K562 (cell line): ENCODE data around the gene HIVEP2. TPM values are rescaled to one million over a fixed set of nuclear protein-coding genes. Genes with fewer than 3 reads are reported as not detected.
A peak's percentile ranks its signal among the peaks of the same experiment; 100 is the strongest.

Source experiments
- ATAC-seq: fragments of 200-7000 bp; cut with Tn5 transposase; 3 replicates; pipeline ENCODE4 v1.9.1; 2020; ENCODE audit warnings: moderate library complexity
- BruUV-seq: library from RNA; stranded (reverse); fragments of 400-500 nt; replicated peaks from 2 replicates; lab custom pipeline; 2021; lab: Mats Ljungman, UMichigan
- CTCF ChIA-PET: fragments of 300-600 bp; formaldehyde crosslinking; extraction: SDS; loops from one replicate; lab custom pipeline; 2021; ENCODE audit warnings: low intra/inter-chr PET ratio; lab: Yijun Ruan, JAX
- POLR2A ChIA-PET: fragments of 300-600, 350-650 bp; sonication (Branson Sonifier 250); formaldehyde crosslinking; extraction: SDS; loops from one replicate; lab custom pipeline; 2021; ENCODE audit warnings: antibody characterized with exemption, inconsistent platforms; lab: Yijun Ruan, JAX
- DNase-seq, 4 experiments: peaks; one replicate each; pipeline versions ENCODE4 v3.0.0 to v3.0.0-alpha.2; 2011 to 2018; ENCODE audit warnings: low spot score in 3 of 4, mixed read lengths in 3 of 4; ENCODE audit errors: extremely low read depth in 1 of 4
- FAIRE-seq: peaks from 2 replicates; lab custom pipeline; 2011; peaks lifted over from hg19 to GRCh38; lab: Jason Lieb, UNC
- H2AFZ ChIP-seq: 2 replicates; pipeline ENCODE4 v1.6.0; 2011; ENCODE audit warnings: low read depth, low read length, control low read depth, inconsistent platforms
- H3K27ac ChIP-seq: fragments of 200-600 bp; 3 replicates; pipeline ENCODE4 v1.8.0; 2011; ENCODE audit warnings: low read depth, mild to moderate bottlenecking, control low read depth, inconsistent platforms, low read length, moderate library complexity, mixed read lengths; ENCODE audit errors: extremely low read depth
- H3K27me3 ChIP-seq, 2 experiments: fragments of 300-600 bp in 1 of 2; 2 replicates in 1 of 2; 3 replicates in 1 of 2; pipeline versions ENCODE4 v1.6.0 to v1.8.0; 2011; ENCODE audit warnings: inconsistent platforms in 2 of 2, low read length in 2 of 2, mild to moderate bottlenecking in 1 of 2, mixed read lengths in 1 of 2, moderate library complexity in 1 of 2; ENCODE audit not compliant: control insufficient read depth in 2 of 2, insufficient read depth in 2 of 2
- H3K36me3 ChIP-seq: fragments of 300-600 bp; 3 replicates; pipeline ENCODE4 v1.8.0; 2011; ENCODE audit warnings: mild to moderate bottlenecking, low read length, inconsistent platforms; ENCODE audit not compliant: control insufficient read depth, insufficient read depth
- H3K4me1 ChIP-seq, 2 experiments: fragments of 200-600 bp in 1 of 2; replicated peaks in 1 of 2; 2 replicates in 1 of 2; 3 replicates in 1 of 2; pipeline versions ENCODE4 v1.5.1 to v1.8.0; 2011; ENCODE audit warnings: inconsistent platforms in 2 of 2, low read length in 2 of 2, mild to moderate bottlenecking in 1 of 2, mixed read lengths in 1 of 2, moderate library complexity in 1 of 2; ENCODE audit not compliant: control insufficient read depth in 2 of 2, insufficient read depth in 2 of 2
- H3K4me2 ChIP-seq: 2 replicates; pipeline ENCODE4 v1.6.1; 2011; ENCODE audit warnings: low read length, control low read depth, inconsistent platforms, mixed read lengths; ENCODE audit not compliant: insufficient read depth
- H3K4me3 ChIP-seq: fragments of 200-600 bp; sonication (generic), shearing (Covaris generic); 2 replicates; pipeline ENCODE4 v1.5.1; 2016; ENCODE audit warnings: control low read depth, inconsistent platforms
- H3K79me2 ChIP-seq: fragments of 200-600 bp; 3 replicates; pipeline ENCODE4 v1.8.0; 2011; ENCODE audit warnings: low read length, inconsistent platforms; ENCODE audit not compliant: control insufficient read depth, insufficient read depth
- H3K9ac ChIP-seq, 2 experiments: 2 replicates each; pipeline versions ENCODE4 v1.6.0 to v1.6.1; 2011; ENCODE audit warnings: low read depth in 2 of 2, low read length in 2 of 2, control low read depth in 1 of 2, inconsistent platforms in 1 of 2, mild to moderate bottlenecking in 1 of 2, mixed read lengths in 1 of 2; ENCODE audit not compliant: insufficient read depth in 1 of 2
- H3K9me1 ChIP-seq: one replicate; pipeline ENCODE4 v1.6.0; 2011; ENCODE audit warnings: inconsistent platforms, mild to moderate bottlenecking, low read length, moderate library complexity; ENCODE audit not compliant: control insufficient read depth, insufficient read depth
- H3K9me3 ChIP-seq: replicated peaks from 2 replicates; pipeline ENCODE4 v1.5.1; 2011; ENCODE audit warnings: low read depth, low read length, inconsistent platforms; ENCODE audit not compliant: control insufficient read depth, insufficient read depth
- H4K20me1 ChIP-seq: replicated peaks from 2 replicates; pipeline ENCODE4 v1.6.1; 2011; ENCODE audit warnings: low read length, inconsistent platforms, mixed read lengths; ENCODE audit not compliant: control insufficient read depth, insufficient read depth
- ATF1 ChIP-seq, 2 experiments: fragments of 450-650 bp in 1 of 2; IDR thresholded peaks; 2 replicates each; pipeline ENCODE4 v1.6.1; 2016; ENCODE audit warnings: missing compliant biosample characterization in 1 of 2, missing genetic modification characterization in 1 of 2
- BRF2 ChIP-seq: IDR thresholded peaks from 3 replicates; pipeline ENCODE4 v1.6.1; 2011; ENCODE audit warnings: borderline replicate concordance, mild to moderate bottlenecking; ENCODE audit not compliant: insufficient read length, insufficient read depth
- E2F4 ChIP-seq: sonication (generic); formaldehyde crosslinking; IDR thresholded peaks from 2 replicates; pipeline ENCODE4 v1.8.0; 2022; ENCODE audit warnings: mild to moderate bottlenecking, low read depth, missing genetic modification reagents
- IRF1 ChIP-seq: sonication (generic); formaldehyde crosslinking; IDR thresholded peaks from 2 replicates; pipeline ENCODE4 v1.8.0; 2022; ENCODE audit warnings: missing genetic modification reagents, mild to moderate bottlenecking, borderline replicate concordance
- KLF13 ChIP-seq: fragments of 450-650 bp; IDR thresholded peaks from 2 replicates; pipeline ENCODE4 v1.6.1; 2016; ENCODE audit warnings: missing genetic modification characterization, low read depth, mild to moderate bottlenecking, missing compliant biosample characterization, moderate library complexity, borderline replicate concordance
- NEUROD1 ChIP-seq: fragments of 150-350 bp; IDR thresholded peaks from 2 replicates; pipeline ENCODE4 v1.6.1; 2014; ENCODE audit warnings: borderline replicate concordance, low read length, low read depth; ENCODE audit not compliant: partially characterized antibody
- ZSCAN29 ChIP-seq: fragments of 450-650 bp; IDR thresholded peaks from 2 replicates; pipeline ENCODE4 v1.6.1; 2017
- WGBS: fragments of 100-300 bp; shearing (Covaris generic); methylation state at CpG from one replicate; pipeline ENCODE4 v1.1.6; 2016; ENCODE audit warnings: low coverage, mixed read lengths; ENCODE audit not compliant: insufficient coverage; ENCODE audit errors: missing lambda C conversion rate; 5-methylcytosine and 5-hydroxymethylcytosine counted together
- in situ Hi-C: fragments of 300-500 bp; cut with MboI; formaldehyde crosslinking; loops from 4 replicates; pipeline ENCODE4 v1.15.0; 2018; ENCODE audit warnings: inconsistent platforms, mixed read lengths
- intact Hi-C: fragments of 100-400 bp; cut with micrococcal nuclease; formaldehyde crosslinking; loops from 2 replicates; pipeline ENCODE4 v1.14.2; 2022
- polyA plus RNA-seq, 8 experiments: library from polyadenylated mRNA; depleted of rRNA in 4 of 8; stranded (reverse) in 5 of 8; unstranded in 3 of 8; fragments of >200 nt; fragmentation: Nextera tagmentation in 2 of 8; fragmentation: Illumina TruSeq in 1 of 8; extraction: Ambion mirVana in 2 of 8; extraction: Trizol in 1 of 8; gene quantifications; 2 replicates each; pipeline versions ENCODE4 v1.2.1 to v1.2.3, GENCODE V29; 2011 to 2014; ENCODE audit warnings: inconsistent platforms in 1 of 8, missing spikeins in 1 of 8
- total RNA-seq, 7 experiments: library from RNA; depleted of rRNA in 6 of 7; stranded (reverse); fragments of >200 nt in 6 of 7; fragmentation: Illumina TruSeq in 2 of 7; extraction: Trizol in 2 of 7; gene quantifications; 2 replicates each; pipeline versions ENCODE4 v1.2.1 to v1.2.3, GENCODE V29; 2011 to 2021; ENCODE audit warnings: low replicate concordance in 1 of 7

HIVEP2 gene
- total and polyA plus RNA-seq, 9 of the 15 experiments (the other 6 are each of a cell fraction or from before 2014, with no cell fraction given): under 0.01 to 1.2 (median 0.31) TPM

- TF ChIP-seq KLF13 (no peak), IRF1 (CRISPR knock-in tag) (no peak), ATF1 (CRISPR knock-in tag; IDR thresholded peaks at IDR 0.05) (no peak), ATF1 (tag; IDR thresholded peaks at IDR 0.05) (peak; percentile 40; the same call in 1 of the 2 replicates), ZSCAN29 (no peak), NEUROD1 (no peak)
These were observed 59.7 kb downstream of the HIVEP2 start (continued) for GRCh38 chr6:142885182-142885867.

- BruUV-seq: no TSS peak
- H3K4me3 ChIP-seq: no peak overlapping the region
- ATAC-seq: no peak
- DNase-seq: no peak
- no peak overlapping the region for H2AFZ ChIP-seq
- in situ Hi-C loops: no loop called here
- no peaks in the 10 kb centered on the region for H3K4me1 ChIP-seq
- POLR2A ChIA-PET: no interaction called here
- H3K9ac ChIP-seq: no peak overlapping the region
- peaks cover 3% of the 10 kb centered on the region in 2 experiments; a peak in 2 of 5 replicates for H3K27me3 ChIP-seq
- H3K4me2 ChIP-seq: no peak overlapping the region
- no peak overlapping the region for H3K27ac ChIP-seq
- H4K20me1 ChIP-seq: no peaks in the 10 kb centered on the region
- no peak for FAIRE-seq
- no peaks in the 10 kb centered on the region for H3K36me3 ChIP-seq
- no peaks in the 10 kb centered on the region for H3K9me1 ChIP-seq
- H3K9me3 ChIP-seq: no peaks in the 10 kb centered on the region
- no peaks in the 10 kb centered on the region for H3K79me2 ChIP-seq
- CTCF ChIA-PET: no interaction called here
- intact Hi-C loops: no loop called here
- WGBS: 0% methylated on average over 8 of the region's 8 CpGs
- no peak for TF ChIP-seq BRF2
- TF ChIP-seq E2F4 (CRISPR knock-in tag): no peak
These were observed 60.6 kb downstream of the HIVEP2 start for GRCh38 chr6:142884214-142885035.
